H1 (cell line): Measurements from ENCODE around the gene F10. TPM values are rescaled to one million over a fixed set of nuclear protein-coding genes. Genes with fewer than 3 reads are reported as not detected.

Experiments used
- CTCF ChIA-PET: fragments of 300-600 bp; sonication (Branson Sonifier 250); formaldehyde crosslinking; loops from one replicate; lab custom pipeline; 2021; ENCODE audit not compliant: partially characterized antibody; lab: Charles Lee
- POLR2A ChIA-PET: fragments of 300-600 bp; sonication (Branson Sonifier 250); formaldehyde crosslinking; loops from one replicate; lab custom pipeline; 2021; ENCODE audit warnings: inconsistent platforms; ENCODE audit not compliant: partially characterized antibody; lab: Charles Lee
- DNase-seq, 2 experiments: peaks; one replicate each; pipeline versions ENCODE4 v3.0.0 to v3.0.0-alpha.2; 2010 to 2022; ENCODE audit warnings: low spot score in 2 of 2, low read depth in 1 of 2, mixed read lengths in 1 of 2
- FAIRE-seq: peaks from 2 replicates; lab custom pipeline; 2011; peaks lifted over from hg19 to GRCh38; lab: Jason Lieb, UNC
- H2AFZ ChIP-seq: 2 replicates; pipeline ENCODE4 v1.8.1; 2012; ENCODE audit warnings: low read length, inconsistent platforms
- H2AK5ac ChIP-seq: 2 replicates; pipeline ENCODE4 v1.6.1; 2013; ENCODE audit warnings: low read depth, low read length
- H2BK120ac ChIP-seq: replicated peaks from 2 replicates; pipeline ENCODE3; 2013; ENCODE audit warnings: low read depth, low read length, inconsistent platforms
- H2BK12ac ChIP-seq: 2 replicates; pipeline ENCODE4 v1.6.1; 2013; ENCODE audit warnings: low read depth, low read length
- H2BK15ac ChIP-seq: 2 replicates; pipeline ENCODE4 v1.6.1; 2013; ENCODE audit warnings: low read length
- H2BK20ac ChIP-seq: 2 replicates; pipeline ENCODE4 v1.6.1; 2013; ENCODE audit warnings: low read length
- H2BK5ac ChIP-seq: 2 replicates; pipeline ENCODE4 v1.6.1; 2013; ENCODE audit warnings: low read depth, low read length
- H3K14ac ChIP-seq: 2 replicates; pipeline ENCODE4 v1.6.1; 2013; ENCODE audit warnings: inconsistent platforms; ENCODE audit not compliant: insufficient read length
- H3K18ac ChIP-seq: 2 replicates; pipeline ENCODE4 v1.6.1; 2013; ENCODE audit warnings: low read length; ENCODE audit errors: extremely low read depth
- H3K23ac ChIP-seq: 2 replicates; pipeline ENCODE4 v1.6.1; 2013; ENCODE audit warnings: inconsistent platforms; ENCODE audit not compliant: insufficient read length
- H3K23me2 ChIP-seq: 2 replicates; pipeline ENCODE4 v1.6.1; 2013; ENCODE audit warnings: low read depth, low read length
- H3K27ac ChIP-seq: 2 replicates; pipeline ENCODE4 v1.6.1; 2011; ENCODE audit warnings: low read depth, low read length, inconsistent platforms
- H3K27me3 ChIP-seq, 4 experiments: replicated peaks in 1 of 4; 1 replicate in 1 of 4; 2 replicates in 3 of 4; pipeline versions ENCODE4 v1.6.1 to v1.8.1; 2011 to 2013; ENCODE audit warnings: low read length in 3 of 4, mild to moderate bottlenecking in 3 of 4, inconsistent platforms in 2 of 4, mixed read lengths in 2 of 4, moderate library complexity in 1 of 4; ENCODE audit not compliant: control insufficient read depth in 3 of 4, insufficient read depth in 3 of 4; ENCODE audit errors: extremely low read depth in 1 of 4
- H3K36me3 ChIP-seq, 4 experiments: 2 replicates each; pipeline versions ENCODE4 v1.6.1 to v1.8.1; 2011 to 2013; ENCODE audit warnings: mild to moderate bottlenecking in 4 of 4, low read length in 3 of 4, moderate library complexity in 2 of 4, control low read depth in 1 of 4, inconsistent platforms in 1 of 4; ENCODE audit not compliant: insufficient read depth in 4 of 4, control insufficient read depth in 2 of 4
- H3K4ac ChIP-seq: replicated peaks from 2 replicates; pipeline ENCODE3; 2013; ENCODE audit warnings: low read length, low read depth, mixed read lengths, inconsistent platforms; ENCODE audit not compliant: insufficient read length
- H3K4me1 ChIP-seq, 4 experiments: replicated peaks in 1 of 4; 1 replicate in 1 of 4; 2 replicates in 3 of 4; pipeline versions ENCODE4 v1.6.1 to v1.8.1; 2011 to 2013; ENCODE audit warnings: low read length in 3 of 4, inconsistent platforms in 2 of 4, mixed read lengths in 1 of 4; ENCODE audit not compliant: insufficient read depth in 4 of 4, control insufficient read depth in 3 of 4
- H3K4me2 ChIP-seq, 2 experiments: 2 replicates each; pipeline versions ENCODE4 v1.6.1 to v1.8.1; 2011 to 2013; ENCODE audit warnings: low read depth in 2 of 2, low read length in 2 of 2, control low read depth in 1 of 2, inconsistent platforms in 1 of 2, mild to moderate bottlenecking in 1 of 2; ENCODE audit not compliant: insufficient read depth in 1 of 2
- H3K4me3 ChIP-seq, 4 experiments: fragments of 200-600, 300-600 bp in 1 of 4; sonication (generic), shearing (Covaris generic), sonication (Bioruptor Twin) in 1 of 4; 2 replicates each; pipeline versions ENCODE4 v1.5.1 to v1.8.1; 2011 to 2016; ENCODE audit warnings: low read length in 4 of 4, low read depth in 3 of 4, control low read depth in 2 of 4, inconsistent platforms in 2 of 4, mild to moderate bottlenecking in 2 of 4, mixed read lengths in 1 of 4, moderate library complexity in 1 of 4; ENCODE audit not compliant: insufficient read depth in 2 of 4; ENCODE audit errors: extremely low read depth in 1 of 4
- H3K56ac ChIP-seq: replicated peaks from 2 replicates; pipeline ENCODE3; 2013; ENCODE audit warnings: low read depth, mild to moderate bottlenecking, mixed read lengths, low read length, inconsistent platforms; ENCODE audit not compliant: insufficient read length
- H3K79me1 ChIP-seq: 2 replicates; pipeline ENCODE4 v1.6.1; 2013; ENCODE audit warnings: low read depth, low read length, control low read depth
- H3K79me2 ChIP-seq, 2 experiments: 2 replicates each; pipeline versions ENCODE4 v1.6.1 to v1.8.1; 2012 to 2013; ENCODE audit warnings: low read length in 2 of 2, mild to moderate bottlenecking in 2 of 2, inconsistent platforms in 1 of 2; ENCODE audit not compliant: insufficient read depth in 2 of 2, control insufficient read depth in 1 of 2
- H3K9ac ChIP-seq, 4 experiments: replicated peaks in 1 of 4; 1 replicate in 1 of 4; 2 replicates in 3 of 4; pipeline versions ENCODE4 v1.6.1 to v1.8.1; 2011 to 2013; ENCODE audit warnings: low read depth in 3 of 4, low read length in 3 of 4, control low read depth in 2 of 4, mild to moderate bottlenecking in 2 of 4, moderate library complexity in 2 of 4, inconsistent platforms in 1 of 4; ENCODE audit errors: extremely low read depth in 1 of 4
- H3K9me3 ChIP-seq, 2 experiments: 2 replicates each; pipeline versions ENCODE4 v1.6.1 to v1.8.1; 2012 to 2013; ENCODE audit warnings: mild to moderate bottlenecking in 2 of 2, moderate library complexity in 2 of 2, control low read depth in 1 of 2, inconsistent platforms in 1 of 2, low read depth in 1 of 2, low read length in 1 of 2, mixed read lengths in 1 of 2; ENCODE audit not compliant: insufficient read depth in 2 of 2
- H4K20me1 ChIP-seq, 2 experiments: replicated peaks in 1 of 2; 2 replicates each; pipeline versions ENCODE3 to v1.8.1; 2011 to 2013; ENCODE audit warnings: inconsistent platforms in 2 of 2, low read length in 2 of 2, mild to moderate bottlenecking in 1 of 2; ENCODE audit not compliant: insufficient read depth in 2 of 2, control insufficient read depth in 1 of 2
- H4K5ac ChIP-seq: 2 replicates; pipeline ENCODE4 v1.6.1; 2013; ENCODE audit warnings: low read length, low read depth, mixed read lengths, inconsistent platforms; ENCODE audit not compliant: insufficient read length
- H4K8ac ChIP-seq: 2 replicates; pipeline ENCODE4 v1.8.0; 2013; ENCODE audit warnings: mild to moderate bottlenecking, moderate library complexity, low read length, inconsistent platforms; ENCODE audit not compliant: insufficient read depth; ENCODE audit errors: extremely low read depth
- H4K91ac ChIP-seq: replicated peaks from 2 replicates; pipeline ENCODE3; 2013; ENCODE audit warnings: low read length, mixed read lengths, inconsistent platforms; ENCODE audit not compliant: insufficient read length
- ASH2L ChIP-seq: fragments of 200-600, 300-600 bp; sonication (generic); IDR thresholded peaks from one replicate; pipeline ENCODE4 v1.7.1; 2017; ENCODE audit warnings: low read length
- SP1 ChIP-seq: IDR thresholded peaks from 2 replicates; pipeline ENCODE4 v1.6.1; 2011; ENCODE audit warnings: low read depth, low read length
- TAF1 ChIP-seq: IDR thresholded peaks from 2 replicates; pipeline ENCODE4 v1.6.1; 2011; ENCODE audit warnings: mild to moderate bottlenecking, low read depth, low read length
- TEAD4 ChIP-seq: IDR thresholded peaks from 2 replicates; pipeline ENCODE4 v1.6.1; 2012; ENCODE audit warnings: low read depth, low read length, inconsistent platforms, mixed read lengths
- WGBS, 2 experiments: shearing (Covaris generic) in 1 of 2; methylation state at CpG; one replicate each; pipeline versions ENCODE4 v1.1.6 to v1.1.7; 2013 to 2015; ENCODE audit warnings: low lambda C conversion rate in 2 of 2, mixed read lengths in 2 of 2, inconsistent platforms in 1 of 2, low coverage in 1 of 2, missing lambda C conversion rate in 1 of 2; ENCODE audit not compliant: insufficient replicate concordance in 2 of 2, insufficient coverage in 1 of 2, insufficient read length in 1 of 2; ENCODE audit errors: extremely low coverage in 1 of 2, missing lambda C conversion rate in 1 of 2; 5-methylcytosine and 5-hydroxymethylcytosine counted together
- polyA plus RNA-seq, 7 experiments: library from polyadenylated mRNA; depleted of rRNA in 3 of 7; stranded (reverse) in 5 of 7; unstranded in 2 of 7; fragments of >200 nt in 5 of 7; fragments of 200-250 nt in 2 of 7; gene quantifications; 1 replicate in 5 of 7; 2 replicates in 1 of 7; 4 replicates in 1 of 7; pipeline versions ENCODE4 v1.2.1 to v1.2.3, GENCODE V29; 2011 to 2013; ENCODE audit warnings: missing spikeins in 2 of 7, mixed read lengths in 2 of 7
- total RNA-seq: library from RNA; stranded (reverse); fragmentation: NEBNext Ultra II Directional; extraction: Animal tissue kit (Norgen Biotek cat#: 25700); gene quantifications from 2 replicates; pipeline ENCODE4 v1.2.1, GENCODE V29; 2021

The F10 gene
- total and polyA plus RNA-seq, 2 of the 8 experiments (the other 6 are each of a cell fraction or from before 2014, with no cell fraction given), result 2.0 to 4.2 TPM

GRCh38 chr13:113086991-113087922 lies 35.3 kb upstream of the F10 start:
- Histone ChIP-seq H2BK120ac (no peak overlapping the region), H3K36me3 (peaks cover 3 to 8% (median 4%) of the 10 kb centered on the region in 4 experiments; a peak in 4 of 8 replicates), H3K79me2 (no peaks in the 10 kb centered on the region), H2BK5ac (no peak overlapping the region), H3K4me3 (no peak overlapping the region), H4K8ac (no peak overlapping the region), H2AFZ (no peak overlapping the region), H2BK20ac (no peak overlapping the region), H3K27me3 (no peaks in the 10 kb centered on the region), H2BK12ac (no peak overlapping the region), H3K23me2 (peaks cover 2% of the 10 kb centered on the region; the same call in 1 of the 2 replicates), H3K18ac (no peak overlapping the region), H3K56ac (no peak overlapping the region), H3K4ac (no peak overlapping the region), H4K91ac (no peak overlapping the region), H3K9me3 (no peaks in the 10 kb centered on the region), H3K9ac (no peak overlapping the region), H4K20me1 (no peaks in the 10 kb centered on the region), H2BK15ac (no peak overlapping the region), H3K14ac (no peak overlapping the region), H3K23ac (no peak overlapping the region), H4K5ac (no peak overlapping the region), H3K4me2 (no peak overlapping the region), H3K4me1 (peaks cover 0 to 6% (median 4%) of the 10 kb centered on the region in 4 experiments; a peak in 2 of 7 replicates), H2AK5ac (no peak overlapping the region), H3K27ac (no peak overlapping the region), H3K79me1 (no peaks in the 10 kb centered on the region)
- FAIRE-seq (no peak), DNase-seq (no peak)
- ChIA-PET CTCF (interaction anchor here (1.1 to 4.3 kb wide), 20 partner anchors 10 to 140 kb away, joined by 3 to 30 read pairs (median 7); partner anchors contain the start of genes F10 and MCF2L), POLR2A (interaction anchor here (1.1 kb wide), 1 partner anchor 17 kb away, joined by 3 read pairs; no protein-coding TSS in a partner anchor)
- no peak for TF ChIP-seq TEAD4
- TF ChIP-seq ASH2L, result no peak
- TF ChIP-seq SP1, result no peak
- no peak for TF ChIP-seq TAF1
- 91% methylated on average over 38 of the region's 39 CpGs; no CpG with 5 or more reads in 1 of the 2 experiments for WGBS, 2 experiments
